GM19240 (cell line): Measurements from ENCODE around the gene MTMR10.

Experiments used
- DNase-seq: peaks from one replicate; pipeline ENCODE4 v3.0.0; 2011; ENCODE audit warnings: low spot score; ENCODE audit not compliant: insufficient read length

The MTMR10 gene

DNA sequence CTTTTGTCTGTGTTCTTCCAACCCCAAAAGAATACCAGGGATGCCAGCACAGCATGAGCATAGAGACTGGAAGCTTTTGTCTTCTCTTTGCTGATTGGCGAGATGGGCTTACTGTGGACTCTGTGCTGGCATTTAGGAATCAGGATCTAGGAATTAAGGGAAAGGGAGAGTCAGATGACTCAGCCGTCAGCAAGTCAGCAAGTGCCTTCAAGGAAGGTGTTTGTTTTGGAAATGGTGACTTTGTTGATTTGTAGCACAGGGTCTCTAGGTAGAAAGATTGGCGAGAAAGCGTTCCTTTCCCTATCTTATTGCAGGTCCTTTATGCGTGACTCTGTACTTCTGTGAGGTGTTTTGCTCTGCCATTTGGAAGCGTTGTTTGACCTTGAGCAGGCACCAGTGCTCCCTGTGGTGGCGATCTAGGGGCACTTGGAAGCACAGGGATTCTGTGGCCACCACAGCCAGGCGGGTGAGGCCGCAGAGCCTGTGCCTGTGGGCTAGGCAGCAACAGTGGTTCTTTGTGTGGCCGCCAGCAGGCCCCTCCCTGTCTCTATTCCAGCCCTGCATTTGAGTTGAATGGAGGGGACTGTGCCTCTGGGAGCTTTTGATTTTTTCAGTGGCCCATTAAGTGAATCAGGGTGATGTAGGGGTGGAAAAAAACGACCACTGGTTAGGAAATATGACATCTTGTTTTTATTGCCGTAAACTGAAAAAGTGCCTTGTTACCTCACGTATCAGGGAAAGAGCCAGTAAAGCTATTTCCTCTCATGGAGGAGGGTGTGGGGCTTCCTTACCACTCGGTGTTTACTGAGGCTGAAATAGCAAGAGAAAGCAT lies 68.7 kb downstream of the MTMR10 start:
- no peak for DNase-seq

DNA sequence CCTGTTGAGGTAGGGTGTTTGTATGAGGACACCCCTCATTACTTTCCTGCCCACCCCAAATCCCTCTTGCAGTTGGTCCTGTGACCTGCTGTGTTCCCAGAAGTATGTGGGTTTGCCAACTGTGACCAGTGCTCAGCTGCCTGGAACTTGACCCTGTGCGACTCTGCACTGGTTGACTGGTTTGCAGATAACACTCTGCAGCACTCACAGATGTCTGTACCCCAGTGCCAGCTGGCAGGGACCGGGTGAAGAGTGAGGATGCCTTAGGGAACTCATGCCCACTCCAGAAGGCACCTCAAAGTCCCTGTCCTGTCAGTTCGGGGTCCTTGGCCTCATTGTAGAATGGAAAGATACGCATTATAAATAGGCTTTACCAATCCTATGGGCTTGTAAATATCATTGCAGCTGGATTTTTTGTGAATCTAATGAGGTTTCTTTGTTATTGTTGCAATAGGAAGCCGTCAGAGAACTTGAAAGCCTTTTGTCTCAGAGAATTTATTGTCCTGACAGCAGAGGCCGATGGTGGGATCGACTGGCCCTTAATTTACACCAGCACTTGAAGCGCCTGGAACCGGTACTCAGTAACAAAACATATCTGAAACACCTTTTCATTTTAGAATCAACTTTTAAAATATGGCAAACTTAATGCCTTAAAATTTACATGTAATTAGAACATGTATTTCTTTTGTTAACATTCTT lies 69.5 kb downstream of the MTMR10 start:
- DNase-seq = no peak

DNA sequence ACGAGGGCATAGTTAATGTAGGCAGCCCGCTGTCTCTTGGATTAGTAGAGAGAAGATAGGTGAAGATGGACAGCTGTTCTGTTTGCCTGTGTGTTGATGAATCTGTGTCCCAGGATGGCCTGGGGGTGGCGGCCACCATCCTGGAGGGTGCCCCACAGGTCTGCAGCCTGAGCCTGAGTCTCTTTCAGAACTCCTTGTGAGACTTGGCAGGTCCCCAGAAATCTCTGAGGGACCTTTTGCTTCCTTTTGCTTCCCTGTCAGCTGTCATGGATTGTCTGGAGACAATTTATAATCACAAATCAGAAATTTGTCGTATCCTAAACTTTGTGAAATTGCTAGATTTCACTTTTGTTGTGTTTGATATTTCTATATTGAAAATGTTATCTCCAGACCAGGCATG lies 70.3 kb downstream of the MTMR10 start:
- no peak for DNase-seq

DNA sequence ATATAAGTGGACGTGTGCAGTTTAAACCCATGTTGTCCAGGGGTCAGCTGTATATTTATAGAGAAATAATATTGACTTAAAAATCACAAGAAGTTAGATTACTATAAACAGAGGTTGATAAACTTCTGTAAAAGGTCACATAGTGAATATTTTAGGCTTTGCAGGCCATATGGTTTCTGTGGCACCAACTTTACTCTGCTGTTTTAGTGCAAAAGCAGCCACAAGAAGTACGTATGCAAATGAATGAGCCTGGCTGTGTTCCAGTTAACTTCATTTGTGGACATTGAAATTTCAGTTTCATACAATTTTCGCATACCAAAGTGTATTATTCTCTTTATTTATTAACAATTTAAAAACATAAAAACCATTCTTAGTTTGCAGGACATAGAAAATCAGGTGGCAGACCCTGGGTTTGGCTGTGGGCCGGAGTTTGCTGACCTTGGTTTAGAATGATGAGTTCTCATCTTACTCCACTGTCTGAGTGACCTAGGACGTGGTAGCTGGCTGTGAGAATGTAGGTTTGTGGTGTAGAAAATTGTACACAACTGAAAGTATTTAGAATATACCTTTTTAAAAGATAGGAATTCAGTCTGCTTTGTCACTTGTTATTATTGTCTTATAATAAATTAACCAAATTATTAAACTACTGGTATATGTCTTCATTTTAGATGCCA lies 71.4 kb downstream of the MTMR10 start:
- DNase-seq = no peak

DNA sequence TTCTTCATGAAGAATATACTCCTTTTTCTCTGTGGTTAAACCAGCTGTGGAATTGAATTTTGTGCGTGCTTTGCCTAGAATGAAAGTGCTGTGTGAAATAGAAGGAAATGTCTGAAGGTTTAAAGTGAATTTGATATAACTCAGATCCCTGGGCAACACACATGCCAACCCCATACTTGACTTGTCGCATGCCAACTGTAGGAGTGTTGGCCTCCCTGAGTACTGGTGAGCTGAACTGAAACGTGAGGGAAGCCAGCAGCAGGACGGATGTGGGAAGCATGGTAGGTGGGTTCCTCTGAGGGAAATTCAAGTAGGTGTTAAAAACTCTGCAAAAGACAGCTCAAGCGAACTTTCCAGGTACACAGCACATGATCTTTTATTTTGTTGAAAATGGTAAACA lies 73.1 kb downstream of the MTMR10 start:
- no peak for DNase-seq

DNA sequence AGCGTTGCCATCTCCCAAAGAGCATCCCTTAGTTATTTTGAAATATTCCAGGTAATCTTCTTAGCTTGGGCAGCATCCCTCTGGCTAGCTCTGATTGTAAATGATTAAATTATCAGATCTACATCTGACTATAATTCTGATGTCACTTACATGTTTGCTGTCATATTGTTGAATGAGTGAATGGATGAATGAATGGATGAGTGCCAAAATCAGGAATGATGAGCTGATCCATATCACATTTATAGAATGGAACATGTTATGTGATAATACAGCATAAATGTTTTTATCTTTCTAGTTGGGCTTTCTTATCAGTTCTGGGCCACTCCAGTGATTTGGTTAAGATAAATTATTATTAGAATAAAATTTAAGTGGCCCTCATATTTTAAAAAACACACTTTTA lies 73.8 kb downstream of the MTMR10 start:
- no peak for DNase-seq

DNA sequence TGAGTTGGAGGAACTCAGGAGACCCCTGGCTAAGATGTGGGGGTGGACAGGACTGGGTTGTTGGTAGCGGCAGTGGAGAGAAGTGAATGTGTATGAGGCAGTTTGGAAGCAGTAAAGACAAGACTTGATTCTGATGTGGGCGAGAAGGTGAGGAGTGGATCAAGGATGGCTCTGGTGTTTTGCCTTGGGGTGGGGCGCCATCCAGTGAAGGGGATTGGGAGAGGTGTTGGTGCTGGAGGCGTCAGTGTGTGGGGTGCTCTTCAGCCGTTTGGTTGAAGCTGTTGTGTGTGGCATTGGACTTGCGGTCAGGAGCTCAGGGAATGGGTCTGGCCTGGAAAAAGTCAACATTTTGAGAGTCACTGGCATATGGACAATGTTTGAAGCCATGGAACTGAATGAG lies 74.4 kb downstream of the MTMR10 start:
- DNase-seq = no peak

- no peak for DNase-seq
Observed at GRCh38 chr15:30913761-30914160, 77.7 kb downstream of the MTMR10 start.

GRCh38 chr15:30906366-30906765 lies 85.1 kb downstream of the MTMR10 start:
- no peak for DNase-seq

GRCh38 chr15:30905821-30906220 lies 85.6 kb downstream of the MTMR10 start:
- DNase-seq = no peak

- no peak for DNase-seq
Observed at GRCh38 chr15:30904812-30905211, 86.6 kb downstream of the MTMR10 start.

- DNase-seq = peak; percentile 76
Observed at GRCh38 chr15:30903497-30904187, 87.8 kb downstream of the MTMR10 start, which contains the start of gene FAN1. FAN1 (plus strand) TSS chr15:30903915; CDS start chr15:30904664, 749 bp downstream.

DNA sequence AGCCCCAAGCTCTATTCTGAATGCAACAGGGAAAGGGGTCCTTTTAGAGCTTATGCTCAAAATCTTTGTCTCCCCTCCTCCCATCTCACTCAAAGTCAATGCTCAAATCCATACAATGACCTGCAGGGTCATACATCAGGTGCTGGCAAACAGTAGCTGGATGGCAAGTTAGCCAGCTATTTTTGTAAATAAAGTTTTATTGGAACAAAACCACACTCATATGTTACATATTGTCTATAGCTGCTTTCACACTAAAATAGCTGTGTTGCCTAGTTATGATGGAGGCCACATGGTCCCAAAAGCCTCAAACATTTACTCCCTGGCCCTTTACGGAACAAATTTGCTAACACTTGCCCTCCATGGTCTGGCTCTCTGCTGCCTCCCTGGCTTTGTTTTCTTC lies 89.5 kb downstream of the MTMR10 start:
- DNase-seq = no peak

- DNase-seq = no peak
Observed at GRCh38 chr15:30896211-30896606, 95.2 kb downstream of the MTMR10 start.

GRCh38 chr15:30895461-30896210 lies 95.8 kb downstream of the MTMR10 start:
- no peak for DNase-seq

GRCh38 chr15:30889196-30889595 lies 102.2 kb downstream of the MTMR10 start:
- no peak for DNase-seq
